ENCODE data around the gene STPG1.

STPG1 gene

DNA sequence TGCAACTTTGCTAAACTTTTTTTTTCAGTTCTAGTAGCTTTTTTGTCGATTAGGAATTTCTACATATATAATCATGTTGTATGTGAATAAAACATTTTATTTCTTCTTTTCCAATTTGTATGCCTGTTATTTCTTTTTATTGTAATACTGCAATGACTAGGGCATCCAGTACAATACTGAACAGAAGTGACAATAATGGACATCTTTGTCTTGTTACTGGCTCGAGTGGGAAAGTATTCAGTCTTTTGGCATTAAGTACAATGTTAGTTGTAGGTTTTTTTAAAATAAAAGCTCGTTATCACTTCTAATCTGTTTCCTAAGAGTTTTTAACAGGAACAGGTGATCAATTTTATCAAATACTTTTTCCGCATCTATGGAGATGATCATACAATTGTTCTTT lies 9.8 kb downstream of the STPG1 start:
- no peak overlapping the region for H2BK15ac ChIP-seq (ENCODE audit: low read depth, poor library complexity, severe bottlenecking)
- no peaks in the 10 kb centered on the region for H3K27me3 ChIP-seq (ENCODE audit: control insufficient read depth in 1 of 2, insufficient read depth in 1 of 2, low read length in 2 of 2)
- H3K23ac ChIP-seq (ENCODE audit: low read length in 2 of 2): no peak overlapping the region
- no peaks in the 10 kb centered on the region for H3K79me1 ChIP-seq (replicated peaks; ENCODE audit: low read length, poor library complexity, severe bottlenecking)
- peaks cover 0 to 6% of the 10 kb centered on the region in 2 experiments for H3K36me3 ChIP-seq (ENCODE audit: control insufficient read depth in 1 of 2, insufficient read depth in 2 of 2, low read depth in 1 of 2, low read length in 2 of 2)
- no peak overlapping the region for H3K9ac ChIP-seq (ENCODE audit: low read length)
- H3K9me3 ChIP-seq (ENCODE audit: control insufficient read depth, low read length): no peaks in the 10 kb centered on the region
- H4K91ac ChIP-seq (ENCODE audit: low read length): no peak overlapping the region
- 92% methylated on average over 1 of the region's 4 CpGs for WGBS
- no peak overlapping the region for H3K27ac ChIP-seq (ENCODE audit: low read length, poor library complexity, severe bottlenecking)
- H2BK5ac ChIP-seq (ENCODE audit: low read depth, low read length, poor library complexity, severe bottlenecking): no peak overlapping the region
- H2AK5ac ChIP-seq (ENCODE audit: low read length, severe bottlenecking): no peak overlapping the region
- no peak overlapping the region for H3K14ac ChIP-seq (ENCODE audit: low read length in 2 of 2)
- H3K4ac ChIP-seq (ENCODE audit: low read depth in 1 of 2, low read length in 2 of 2): no peak overlapping the region
- DNase-seq: no peak
- H3K4me3 ChIP-seq (ENCODE audit: insufficient read depth in 1 of 2, low read depth in 1 of 2, low read length in 2 of 2): no peak overlapping the region
- H3K18ac ChIP-seq (ENCODE audit: low read depth in 1 of 2, low read length in 2 of 2): no peak overlapping the region
- H2BK120ac ChIP-seq (ENCODE audit: low read depth, low read length): no peak overlapping the region
- no peaks in the 10 kb centered on the region for H3K4me1 ChIP-seq (ENCODE audit: control insufficient read depth, insufficient read depth, low read depth, low read length)
- no peak overlapping the region for H2AFZ ChIP-seq (ENCODE audit: low read depth, low read length)
- no peak overlapping the region for H4K8ac ChIP-seq (ENCODE audit: low read length)
- no peak overlapping the region for H2BK12ac ChIP-seq (ENCODE audit: low read length in 2 of 2)
- H3K4me2 ChIP-seq (ENCODE audit: low read length, poor library complexity, severe bottlenecking): no peak overlapping the region

DNA sequence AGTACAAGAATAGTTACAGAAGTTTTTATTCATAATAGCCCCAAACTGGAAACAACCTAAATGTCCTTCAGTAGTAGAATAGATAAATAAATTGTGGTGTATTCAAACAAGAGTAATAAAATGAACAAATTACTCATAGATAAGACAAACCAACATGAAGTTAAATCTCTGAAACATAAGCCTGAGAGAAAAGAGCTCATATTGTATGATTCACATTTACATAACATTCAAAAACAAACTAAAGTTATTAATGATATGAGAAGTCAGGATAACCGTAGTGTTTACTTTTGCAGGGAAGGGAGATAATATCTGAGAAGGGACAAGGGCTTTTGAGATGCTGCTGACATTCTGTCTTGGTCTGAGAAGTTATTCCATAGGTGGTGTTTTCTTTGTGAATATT lies 13.5 kb downstream of the STPG1 start:
- Histone ChIP-seq H3K4me1 (ENCODE audit: control insufficient read depth, insufficient read depth, low read depth, low read length) (no peaks in the 10 kb centered on the region), H3K9me3 (ENCODE audit: control insufficient read depth, low read length) (no peaks in the 10 kb centered on the region), H2BK12ac (ENCODE audit: low read length in 2 of 2) (no peak overlapping the region), H2BK5ac (ENCODE audit: low read depth, low read length, poor library complexity, severe bottlenecking) (no peak overlapping the region), H3K4me2 (ENCODE audit: low read length, poor library complexity, severe bottlenecking) (no peak overlapping the region), H3K4me3 (ENCODE audit: insufficient read depth in 1 of 2, low read depth in 1 of 2, low read length in 2 of 2) (no peak overlapping the region), H3K4ac (ENCODE audit: low read depth in 1 of 2, low read length in 2 of 2) (no peak overlapping the region), H3K79me1 (replicated peaks; ENCODE audit: low read length, poor library complexity, severe bottlenecking) (no peaks in the 10 kb centered on the region), H3K14ac (ENCODE audit: low read length in 2 of 2) (no peak overlapping the region), H3K18ac (ENCODE audit: low read depth in 1 of 2, low read length in 2 of 2) (no peak overlapping the region), H3K27ac (ENCODE audit: low read length, poor library complexity, severe bottlenecking) (no peak overlapping the region), H2AK5ac (ENCODE audit: low read length, severe bottlenecking) (no peak overlapping the region), H3K27me3 (ENCODE audit: control insufficient read depth in 1 of 2, insufficient read depth in 1 of 2, low read length in 2 of 2) (no peaks in the 10 kb centered on the region), H4K8ac (ENCODE audit: low read length) (no peak overlapping the region), H3K23ac (ENCODE audit: low read length in 2 of 2) (no peak overlapping the region), H2BK15ac (ENCODE audit: low read depth, poor library complexity, severe bottlenecking) (no peak overlapping the region), H3K9ac (ENCODE audit: low read length) (no peak overlapping the region), H2BK120ac (ENCODE audit: low read depth, low read length) (no peak overlapping the region), H2AFZ (ENCODE audit: low read depth, low read length) (no peak overlapping the region), H3K36me3 (ENCODE audit: control insufficient read depth in 1 of 2, insufficient read depth in 2 of 2, low read depth in 1 of 2, low read length in 2 of 2) (peaks cover 0 to 6% of the 10 kb centered on the region in 2 experiments), H4K91ac (ENCODE audit: low read length) (no peak overlapping the region)
- 67% methylated on average over 1 of the region's 1 CpG for WGBS
- no peak for DNase-seq

DNA sequence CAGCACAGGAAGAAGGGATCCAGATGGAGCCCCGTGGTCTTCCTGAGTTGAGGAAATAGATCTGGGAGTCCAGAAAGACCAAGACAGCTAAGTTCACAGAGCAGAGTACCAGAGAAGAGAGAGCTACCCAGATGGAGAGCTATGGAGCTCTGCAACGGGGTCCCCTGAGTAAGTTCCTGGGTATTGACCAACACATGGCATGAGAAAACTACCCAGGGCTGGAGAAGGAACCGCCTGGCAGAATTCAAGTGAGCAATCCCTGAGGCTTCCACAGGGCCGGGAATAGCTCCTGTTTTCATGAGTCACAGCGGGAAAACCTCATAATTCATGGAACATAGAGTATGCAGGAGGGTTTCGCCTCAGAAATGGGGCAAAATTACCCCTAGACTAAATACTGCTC lies 19.7 kb downstream of the STPG1 start:
- Histone ChIP-seq H3K9ac (ENCODE audit: low read length) (peak overlapping the region; percentile 54), H3K36me3 (ENCODE audit: control insufficient read depth in 1 of 2, insufficient read depth in 2 of 2, low read depth in 1 of 2, low read length in 2 of 2) (no peaks in the 10 kb centered on the region), H3K4me2 (ENCODE audit: low read length, poor library complexity, severe bottlenecking) (no peak overlapping the region), H2BK15ac (ENCODE audit: low read depth, poor library complexity, severe bottlenecking) (peak overlapping the region; percentile 20), H2BK5ac (ENCODE audit: low read depth, low read length, poor library complexity, severe bottlenecking) (no peak overlapping the region), H3K27me3 (ENCODE audit: control insufficient read depth in 1 of 2, insufficient read depth in 1 of 2, low read length in 2 of 2) (no peaks in the 10 kb centered on the region), H2AK5ac (ENCODE audit: low read length, severe bottlenecking) (no peak overlapping the region), H2BK12ac (ENCODE audit: low read length in 2 of 2) (peak overlapping the region; percentile 70 to 72), H2AFZ (ENCODE audit: low read depth, low read length) (no peak overlapping the region), H3K4me1 (ENCODE audit: control insufficient read depth, insufficient read depth, low read depth, low read length) (peaks cover 2% of the 10 kb centered on the region), H3K4ac (ENCODE audit: low read depth in 1 of 2, low read length in 2 of 2) (peak overlapping the region in 1 of 2 experiments; percentile 73), H4K91ac (ENCODE audit: low read length) (no peak overlapping the region), H3K79me1 (replicated peaks; ENCODE audit: low read length, poor library complexity, severe bottlenecking) (peaks cover 3% of the 10 kb centered on the region), H3K27ac (ENCODE audit: low read length, poor library complexity, severe bottlenecking) (no peak overlapping the region), H3K14ac (ENCODE audit: low read length in 2 of 2) (no peak overlapping the region), H4K8ac (ENCODE audit: low read length) (peak overlapping the region; percentile 88), H2BK120ac (ENCODE audit: low read depth, low read length) (no peak overlapping the region), H3K23ac (ENCODE audit: low read length in 2 of 2) (no peak overlapping the region), H3K4me3 (ENCODE audit: insufficient read depth in 1 of 2, low read depth in 1 of 2, low read length in 2 of 2) (peak overlapping the region in 1 of 2 experiments; percentile 11), H3K18ac (ENCODE audit: low read depth in 1 of 2, low read length in 2 of 2) (peak overlapping the region in 1 of 2 experiments; percentile 57), H3K9me3 (ENCODE audit: control insufficient read depth, low read length) (no peaks in the 10 kb centered on the region)
- DNase-seq: peak; percentile 93
- 23% methylated on average over 6 of the region's 6 CpGs for WGBS

DNA sequence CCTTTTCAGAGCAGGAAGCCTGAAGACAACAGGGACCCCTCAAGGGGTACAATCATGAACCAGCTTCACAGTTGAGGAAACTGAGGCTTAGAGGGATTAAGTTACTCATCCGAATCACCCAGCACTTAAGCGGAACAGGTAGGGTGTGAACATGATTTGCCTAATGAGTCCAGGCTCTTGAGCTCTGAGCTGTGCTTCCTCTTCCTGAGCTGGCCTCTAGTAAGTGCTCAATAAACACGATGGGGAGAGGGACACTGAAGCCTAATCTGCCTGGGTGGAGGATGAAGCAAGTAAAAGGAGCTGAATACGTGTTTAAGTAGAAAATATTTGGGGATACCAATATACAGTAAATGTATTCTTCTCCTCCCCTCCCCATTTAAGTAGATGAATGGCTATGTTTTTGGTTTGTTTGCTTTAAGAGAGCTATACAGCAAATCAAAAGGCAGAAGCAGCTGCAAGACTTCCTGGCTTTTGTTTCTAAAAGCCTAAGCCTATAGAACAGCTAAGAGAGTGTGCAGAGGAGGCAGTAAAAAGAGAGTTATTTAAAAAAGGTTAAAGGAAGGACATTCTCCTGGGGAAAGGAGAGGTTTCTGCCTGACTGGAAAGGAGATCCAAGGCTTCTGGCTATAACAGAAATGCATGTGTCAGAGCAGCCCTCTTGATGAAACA lies 20.5 kb downstream of the STPG1 start:
- H3K36me3 ChIP-seq (ENCODE audit: control insufficient read depth in 1 of 2, insufficient read depth in 2 of 2, low read depth in 1 of 2, low read length in 2 of 2): no peaks in the 10 kb centered on the region
- no peak overlapping the region for H3K14ac ChIP-seq (ENCODE audit: low read length in 2 of 2)
- H2AK5ac ChIP-seq (ENCODE audit: low read length, severe bottlenecking): no peak overlapping the region
- peak overlapping the region; percentile 3 to 54 for H3K18ac ChIP-seq (ENCODE audit: low read depth in 1 of 2, low read length in 2 of 2)
- H3K4me3 ChIP-seq (ENCODE audit: insufficient read depth in 1 of 2, low read depth in 1 of 2, low read length in 2 of 2): no peak overlapping the region
- H3K79me1 ChIP-seq (replicated peaks; ENCODE audit: low read length, poor library complexity, severe bottlenecking): peaks cover 3% of the 10 kb centered on the region
- no peak overlapping the region for H2BK5ac ChIP-seq (ENCODE audit: low read depth, low read length, poor library complexity, severe bottlenecking)
- H3K9ac ChIP-seq (ENCODE audit: low read length): peak overlapping the region; percentile 54
- H3K27me3 ChIP-seq (ENCODE audit: control insufficient read depth in 1 of 2, insufficient read depth in 1 of 2, low read length in 2 of 2): no peaks in the 10 kb centered on the region
- H3K4me1 ChIP-seq (ENCODE audit: control insufficient read depth, insufficient read depth, low read depth, low read length): peaks cover 5% of the 10 kb centered on the region
- no peak overlapping the region for H4K91ac ChIP-seq (ENCODE audit: low read length)
- no peak overlapping the region for H2BK120ac ChIP-seq (ENCODE audit: low read depth, low read length)
- DNase-seq: peak; percentile 39
- H3K23ac ChIP-seq (ENCODE audit: low read length in 2 of 2): no peak overlapping the region
- H2BK12ac ChIP-seq (ENCODE audit: low read length in 2 of 2): peak overlapping the region; percentile 51 to 80
- no peak overlapping the region for H3K4me2 ChIP-seq (ENCODE audit: low read length, poor library complexity, severe bottlenecking)
- peak overlapping the region; percentile 46 for H2AFZ ChIP-seq (ENCODE audit: low read depth, low read length)
- no peak overlapping the region for H3K27ac ChIP-seq (ENCODE audit: low read length, poor library complexity, severe bottlenecking)
- 76% methylated on average over 3 of the region's 4 CpGs for WGBS
- H3K4ac ChIP-seq (ENCODE audit: low read depth in 1 of 2, low read length in 2 of 2): peak overlapping the region in 1 of 2 experiments; percentile 60
- H2BK15ac ChIP-seq (ENCODE audit: low read depth, poor library complexity, severe bottlenecking): no peak overlapping the region
- H3K9me3 ChIP-seq (ENCODE audit: control insufficient read depth, low read length): no peaks in the 10 kb centered on the region
- no peak overlapping the region for H4K8ac ChIP-seq (ENCODE audit: low read length)
